DMS53 treated with DMSO at 0.1 percent for 48 hours (cell line): ENCODE data around the gene AMFR.
A peak's percentile ranks its signal among the peaks of the same experiment; 100 is the strongest.
"Not testable (repeated sequence)": the region's sequence is repeated elsewhere in the genome, so short reads cannot be mapped to it uniquely, and the experiment has no call there.

Experiments
- DNase-seq: peaks from one replicate; lab custom pipeline; 2025; ENCODE audit not compliant: unreplicated experiment; lab: John Stamatoyannopoulos, UW

The AMFR gene

DNA sequence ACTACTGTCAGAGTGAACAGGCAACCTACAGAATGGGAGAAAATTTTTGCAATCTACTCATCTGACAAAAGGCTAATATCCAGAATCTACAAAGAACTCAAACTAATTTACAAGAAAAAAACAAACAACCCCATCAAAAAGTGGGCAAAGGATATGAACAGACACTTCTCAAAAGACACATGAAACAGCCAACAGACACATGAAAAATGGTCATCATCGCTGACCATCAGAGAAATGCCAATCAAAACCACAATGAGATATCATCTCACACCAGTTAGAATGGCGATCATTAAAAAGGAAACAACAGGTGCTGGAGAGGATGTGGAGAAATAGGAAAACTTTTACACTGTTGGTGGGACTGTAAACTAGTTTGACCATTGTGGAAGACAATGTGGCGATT is 28.6 kb downstream of the AMFR start:
- not testable (repeated sequence) for DNase-seq

DNA sequence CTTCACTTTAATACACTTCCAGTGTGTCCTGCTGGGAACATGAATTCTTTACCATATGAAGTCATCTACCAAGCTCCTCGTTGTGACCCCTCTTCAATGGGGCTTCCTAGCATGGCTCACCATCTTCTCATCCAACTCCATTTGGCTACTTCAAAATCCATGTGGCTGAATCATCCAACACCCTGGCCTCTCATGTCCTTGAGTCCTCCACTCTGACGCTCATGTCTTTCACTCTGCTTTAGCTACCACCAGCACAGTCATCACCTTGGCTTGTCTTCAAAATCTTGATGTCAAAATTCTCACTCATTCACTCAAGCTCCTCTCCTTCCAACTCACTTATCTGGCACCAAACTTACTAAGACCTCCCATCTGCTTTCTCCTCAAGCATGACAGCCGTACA is 35.8 kb downstream of the AMFR start:
- DNase-seq, result no peak

DNA sequence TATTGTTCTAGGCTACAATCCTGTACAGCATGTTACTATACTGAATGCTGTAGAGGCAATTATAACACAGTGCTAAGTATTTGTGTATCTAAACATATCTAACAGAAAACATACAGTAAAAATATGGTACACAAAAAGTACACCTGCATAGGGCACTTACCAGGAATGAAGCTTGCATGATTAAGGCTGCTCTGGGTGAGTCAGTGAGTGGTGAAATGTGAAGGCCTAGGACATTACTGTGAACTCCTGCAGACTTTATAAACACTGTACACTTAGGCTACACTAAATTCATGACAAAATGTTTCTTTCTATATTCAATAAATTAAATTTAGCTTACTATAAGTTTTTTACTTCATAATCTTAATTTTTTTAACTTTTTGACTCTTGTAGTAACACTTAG is 37.1 kb downstream of the AMFR start:
- DNase-seq, result no peak

DNA sequence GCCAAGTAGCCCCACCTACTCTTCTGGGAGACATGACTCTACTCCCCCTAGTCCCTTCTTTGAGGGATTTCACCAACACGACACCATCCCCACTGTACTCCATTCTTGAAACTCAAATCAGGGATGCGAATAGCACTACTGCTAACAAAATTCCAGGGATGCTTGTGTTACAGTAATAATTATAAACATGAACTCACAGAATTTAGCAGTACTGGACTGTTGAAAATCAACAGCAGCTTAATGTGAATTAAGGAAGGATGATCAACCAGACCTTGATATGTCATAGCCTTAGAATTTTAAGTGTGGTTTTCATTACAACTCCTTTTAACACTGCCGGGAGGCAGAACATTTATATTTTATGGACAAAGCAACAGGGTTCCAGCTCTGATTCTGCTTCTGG is 37.9 kb downstream of the AMFR start:
- no peak for DNase-seq

DNA sequence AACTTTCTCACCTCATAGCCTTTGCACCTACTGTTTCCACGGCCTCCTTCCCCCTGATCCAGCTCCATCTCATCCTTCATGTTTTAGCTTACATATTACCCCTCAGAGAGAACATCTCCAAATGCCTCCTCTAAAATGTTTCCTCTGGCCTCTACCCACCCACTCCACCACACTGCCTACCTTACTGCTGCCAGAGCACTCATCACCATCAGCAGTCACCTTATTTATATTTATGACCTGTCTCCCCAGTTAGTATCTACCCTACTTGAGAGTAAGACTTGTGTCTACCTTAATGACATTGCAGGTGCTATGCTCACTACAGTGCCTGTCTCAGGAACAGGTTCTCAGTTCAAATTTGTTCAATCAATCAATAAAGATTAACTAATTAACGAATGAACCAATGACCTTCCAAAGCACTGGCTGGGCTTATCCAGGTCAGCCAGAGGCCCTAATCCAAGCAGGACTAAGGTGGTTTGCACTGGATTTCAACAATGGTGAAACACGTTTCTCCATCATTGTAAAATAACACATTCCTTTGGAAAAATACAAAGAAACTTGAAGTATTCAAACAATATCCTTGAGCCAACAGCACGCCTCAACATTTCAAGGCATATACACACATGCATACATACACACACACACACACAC is 41.1 kb downstream of the AMFR start:
- no peak for DNase-seq

- DNase-seq, result peak; percentile 2
These were observed 42.4 kb downstream of the AMFR start for GRCh38 chr16:56382901-56383355.

- no peak for DNase-seq
These were observed 42.9 kb downstream of the AMFR start for GRCh38 chr16:56382459-56382858.

DNA sequence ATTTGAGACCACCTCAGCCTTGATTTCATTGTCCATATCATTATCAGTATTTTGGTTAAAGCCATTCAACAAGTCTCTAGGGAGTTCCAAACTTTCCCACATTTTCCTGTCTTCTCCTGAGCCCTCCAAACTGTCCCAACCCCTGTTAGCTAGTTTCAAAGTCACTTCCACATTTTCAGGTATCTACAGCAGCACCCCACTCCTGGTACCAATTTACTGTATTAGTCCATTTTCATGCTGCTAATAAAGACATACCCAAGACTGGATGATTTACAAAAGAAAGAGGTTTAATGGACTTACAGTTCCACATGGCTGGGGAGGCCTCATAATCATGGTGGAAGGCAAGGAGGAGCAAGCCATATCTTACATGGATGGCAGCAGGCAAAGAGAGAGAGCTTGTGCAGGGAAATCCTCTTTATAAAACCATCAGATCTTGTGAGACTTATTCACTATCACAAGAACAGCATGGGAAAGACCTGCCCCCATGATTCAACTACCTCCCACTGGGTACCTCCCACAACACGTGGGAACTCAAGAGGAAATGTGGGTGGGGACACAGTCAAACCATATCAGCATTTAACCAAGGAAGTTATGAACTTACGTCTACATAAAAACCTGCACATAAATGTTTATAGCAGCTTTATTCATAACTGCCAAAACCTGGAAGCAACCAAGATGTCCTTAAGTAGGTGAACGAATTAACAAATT is 44.4 kb downstream of the AMFR start:
- DNase-seq, result not testable (repeated sequence)

DNA sequence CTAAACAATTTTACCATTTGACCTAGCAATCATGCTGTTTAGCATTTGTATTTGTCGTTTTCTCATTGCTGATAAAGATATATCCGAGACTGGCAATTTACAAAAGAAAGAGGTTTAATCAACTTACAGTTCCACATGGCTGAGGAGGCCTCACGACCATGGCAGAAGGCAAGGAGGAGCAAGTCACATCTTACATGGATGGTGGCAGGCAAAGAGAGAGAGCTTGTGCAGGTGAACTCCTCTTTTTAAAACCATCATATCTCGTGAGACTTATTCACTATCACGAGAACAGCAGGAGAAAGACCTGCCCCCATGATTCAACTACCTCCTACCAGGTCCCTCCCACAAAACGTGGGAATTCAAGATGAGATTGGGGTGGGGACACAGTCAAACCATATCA is 46.3 kb downstream of the AMFR start:
- DNase-seq, result not testable (repeated sequence)

- not testable (repeated sequence) for DNase-seq
These were observed 49.6 kb downstream of the AMFR start for GRCh38 chr16:56375792-56376191.

GRCh38 chr16:56373003-56373402 is 52.3 kb downstream of the AMFR start:
- peak; percentile 1 for DNase-seq

DNA sequence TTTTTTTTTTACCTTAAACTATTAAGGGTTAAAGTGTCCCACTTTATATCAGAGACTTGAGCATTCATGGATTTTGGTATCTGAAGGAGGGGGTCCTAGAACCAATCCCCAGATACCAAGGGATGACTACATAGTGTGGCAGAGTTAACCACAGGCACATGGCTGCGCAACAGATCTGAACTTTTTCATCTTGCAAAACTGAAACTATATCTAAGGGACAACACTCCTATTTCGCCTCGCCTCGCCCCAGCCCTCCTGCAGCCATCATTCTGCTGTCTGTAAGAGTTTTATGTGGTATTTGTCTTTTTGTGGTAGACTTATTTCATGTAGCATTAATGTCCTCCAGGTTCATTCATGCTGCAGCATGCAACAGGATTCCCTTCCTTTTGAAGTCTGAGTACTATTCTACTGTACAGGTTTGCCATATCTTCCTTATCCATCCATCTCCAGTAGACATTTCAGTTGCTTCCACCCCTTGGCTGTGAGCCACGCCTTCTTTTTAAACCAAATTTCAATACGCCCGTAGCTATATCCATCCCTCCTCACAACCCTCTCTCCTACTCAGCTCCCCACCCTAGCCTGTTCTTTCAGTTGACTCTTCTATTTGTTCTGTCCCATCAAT is 53.2 kb downstream of the AMFR start:
- no peak for DNase-seq

- no peak for DNase-seq
These were observed 53.7 kb downstream of the AMFR start for GRCh38 chr16:56371660-56371937.

GRCh38 chr16:56370875-56371659 is 54.3 kb downstream of the AMFR start:
- no peak for DNase-seq

GRCh38 chr16:56370185-56370874 is 55.0 kb downstream of the AMFR start:
- no peak for DNase-seq

- DNase-seq, result no peak
These were observed 56.1 kb downstream of the AMFR start for GRCh38 chr16:56369202-56369601.

DNA sequence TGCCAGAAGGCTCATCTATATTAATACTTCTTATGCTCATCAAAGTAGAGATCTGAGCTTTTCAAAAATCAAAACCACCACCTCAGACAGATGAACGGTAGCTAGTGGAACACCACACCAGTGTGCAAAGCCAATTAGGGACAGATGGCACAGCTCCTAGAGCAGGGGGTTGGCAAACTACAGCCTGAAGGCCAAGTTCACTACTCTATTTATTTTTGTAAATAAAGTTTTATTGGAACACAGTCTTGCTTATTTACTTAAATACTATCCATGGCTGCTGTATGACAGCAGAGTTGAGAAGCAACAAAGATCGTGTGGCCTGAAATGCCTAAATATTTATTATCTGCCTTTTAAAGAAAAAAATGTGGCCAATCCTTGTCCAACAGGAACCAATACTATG is 56.8 kb downstream of the AMFR start:
- no peak for DNase-seq

DNA sequence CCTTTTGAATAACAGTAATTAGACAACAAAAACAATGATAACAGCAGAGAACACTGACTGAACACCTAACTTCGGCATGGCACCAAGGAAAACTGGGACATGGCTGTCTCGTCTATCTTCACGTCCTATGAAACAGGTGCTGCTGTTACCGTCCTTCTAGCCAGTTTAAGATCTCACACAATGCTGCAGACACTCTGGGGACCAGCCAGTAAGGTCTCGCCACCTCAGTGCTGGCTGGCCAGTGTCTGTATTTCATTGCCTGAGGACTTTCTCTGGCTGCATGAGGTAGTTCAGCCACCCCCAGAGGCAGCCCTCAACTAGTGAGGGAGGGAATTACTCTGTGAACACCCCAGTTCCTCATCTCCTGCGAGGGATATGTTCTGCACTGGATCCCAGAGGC is 57.6 kb downstream of the AMFR start:
- DNase-seq, result no peak

- DNase-seq, result no peak
These were observed 58.4 kb downstream of the AMFR start for GRCh38 chr16:56366945-56367344.

DNA sequence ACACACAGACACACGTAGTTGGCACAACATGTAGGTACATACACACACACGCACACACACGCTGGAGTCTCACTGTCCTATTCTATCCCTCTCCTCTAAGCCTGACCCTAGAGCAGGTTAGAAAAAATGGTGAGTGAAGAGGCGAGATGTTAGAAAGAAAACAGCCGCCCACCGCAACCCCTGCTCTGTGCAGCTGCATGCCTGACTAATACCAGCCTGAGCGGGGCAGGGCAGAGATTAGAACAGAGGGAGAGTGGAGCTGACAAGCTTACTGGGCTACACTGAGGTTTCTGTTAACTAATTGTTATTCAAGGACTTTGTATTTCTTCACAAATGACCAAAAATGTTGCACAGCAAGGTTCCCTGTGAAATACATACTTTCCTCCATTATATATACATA is 59.8 kb downstream of the AMFR start:
- no peak for DNase-seq

- no peak for DNase-seq
These were observed 60.5 kb downstream of the AMFR start for GRCh38 chr16:56364865-56365264.
